ENCODE measurements around the gene PKP3.

- no peak for TF ChIP-seq CTCF (conservative IDR thresholded peaks at IDR 0.05)
- TF ChIP-seq ZFX (IDR thresholded peaks at IDR 0.05), result no peak
These were observed 28.2 kb downstream of the PKP3 start for GRCh38 chr11:422249-422656.
